ENCODE measurements around the gene UBTD2. TPM values are rescaled to one million over a fixed set of nuclear protein-coding genes. Genes with fewer than 3 reads are reported as not detected.

Gene UBTD2
- total RNA-seq, 1 experiment from 2014 or later = 42.6 TPM

DNA sequence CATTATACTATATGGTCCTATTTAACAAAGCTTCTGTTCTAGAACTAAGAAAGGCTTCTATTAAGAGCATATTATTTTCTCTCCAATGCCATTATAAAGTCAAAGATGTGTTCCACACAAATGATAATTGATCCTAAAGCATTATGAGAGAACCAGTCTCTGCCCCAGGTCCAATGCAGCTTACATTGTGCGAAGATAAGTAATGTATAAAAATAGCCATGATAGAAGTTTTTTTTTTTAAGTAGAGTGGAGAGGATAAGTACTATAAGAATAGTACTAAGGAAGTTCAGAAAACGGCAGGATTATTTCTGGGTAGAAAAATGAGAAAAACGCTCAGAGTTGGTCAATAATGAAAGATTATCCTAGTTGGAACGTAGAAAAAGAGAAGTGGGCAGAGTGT, 15.6 kb downstream of the UBTD2 start:
- H3K9me3 ChIP-seq (ENCODE audit: control insufficient read depth, low read depth, low read length) = no peaks in the 10 kb centered on the region
- no peak overlapping the region for H4K5ac ChIP-seq (ENCODE audit: insufficient read length, low read depth, low read length)
- H3K4ac ChIP-seq (ENCODE audit: low read depth, low read length) = no peak overlapping the region
- Mint-ChIP-seq H3K27me3 (ENCODE audit: low read depth) (no peaks in the 10 kb centered on the region), H3K36me3 (ENCODE audit: insufficient read depth in 1 of 3, low read depth in 3 of 3) (peaks cover 8 to 18% (median 10%) of the 10 kb centered on the region in 3 experiments; a peak in 5 of 7 replicates), H3K9me3 (no peaks in the 10 kb centered on the region), H3K27ac (peak overlapping the region in 1 of 3 experiments; percentile 30; a peak in 1 of 7 replicates), H3K4me3 (no peak overlapping the region), H3K4me1 (peaks cover 13 to 31% of the 10 kb centered on the region in 2 experiments)
- WGBS (ENCODE audit: extremely low coverage, insufficient read length, low lambda C conversion rate) = 100% methylated on average over 1 of the region's 4 CpGs
- no peak for DNase-seq
- H4K91ac ChIP-seq (ENCODE audit: insufficient read length, low read depth, low read length) = no peak overlapping the region
- H2BK12ac ChIP-seq (ENCODE audit: insufficient read length, low read depth, low read length) = no peak overlapping the region
- H3K23ac ChIP-seq (ENCODE audit: insufficient read length, low read depth, low read length) = no peak overlapping the region
- no peak overlapping the region for H2AK5ac ChIP-seq (ENCODE audit: insufficient read length, low read length)
- TF ChIP-seq, protein P1, sequence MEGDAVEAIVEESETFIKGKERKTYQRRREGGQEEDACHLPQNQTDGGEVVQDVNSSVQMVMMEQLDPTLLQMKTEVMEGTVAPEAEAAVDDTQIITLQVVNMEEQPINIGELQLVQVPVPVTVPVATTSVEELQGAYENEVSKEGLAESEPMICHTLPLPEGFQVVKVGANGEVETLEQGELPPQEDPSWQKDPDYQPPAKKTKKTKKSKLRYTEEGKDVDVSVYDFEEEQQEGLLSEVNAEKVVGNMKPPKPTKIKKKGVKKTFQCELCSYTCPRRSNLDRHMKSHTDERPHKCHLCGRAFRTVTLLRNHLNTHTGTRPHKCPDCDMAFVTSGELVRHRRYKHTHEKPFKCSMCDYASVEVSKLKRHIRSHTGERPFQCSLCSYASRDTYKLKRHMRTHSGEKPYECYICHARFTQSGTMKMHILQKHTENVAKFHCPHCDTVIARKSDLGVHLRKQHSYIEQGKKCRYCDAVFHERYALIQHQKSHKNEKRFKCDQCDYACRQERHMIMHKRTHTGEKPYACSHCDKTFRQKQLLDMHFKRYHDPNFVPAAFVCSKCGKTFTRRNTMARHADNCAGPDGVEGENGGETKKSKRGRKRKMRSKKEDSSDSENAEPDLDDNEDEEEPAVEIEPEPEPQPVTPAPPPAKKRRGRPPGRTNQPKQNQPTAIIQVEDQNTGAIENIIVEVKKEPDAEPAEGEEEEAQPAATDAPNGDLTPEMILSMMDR (conservative IDR thresholded peaks at IDR 0.05) = no peak
- no peak overlapping the region for H3K4me2 ChIP-seq (ENCODE audit: insufficient read depth, insufficient read length, low read length)
- peaks cover 5% of the 10 kb centered on the region; the same call in 1 of the 2 replicates for H3K4me1 ChIP-seq (ENCODE audit: insufficient read depth, low read length)
- H3K9ac ChIP-seq (ENCODE audit: extremely low read depth, insufficient read length, low read length) = no peak overlapping the region
- H4K8ac ChIP-seq (replicated peaks; ENCODE audit: insufficient read length, low read depth, low read length) = no peak overlapping the region
- no peak overlapping the region for H2BK120ac ChIP-seq (ENCODE audit: low read depth, low read length, poor library complexity, severe bottlenecking)
- no peaks in the 10 kb centered on the region for H3K27me3 ChIP-seq (ENCODE audit: insufficient read depth, low read length)
- H3T11ph ChIP-seq (ENCODE audit: low read length) = no peak overlapping the region
- no peaks in the 10 kb centered on the region for H3K23me2 ChIP-seq (ENCODE audit: insufficient read length, low read depth, low read length, poor library complexity, severe bottlenecking)
- no peak overlapping the region for H2BK15ac ChIP-seq (ENCODE audit: low read depth, low read length)
- no peak overlapping the region for H2BK5ac ChIP-seq (ENCODE audit: insufficient read length, low read length)
- no peak overlapping the region for H3K27ac ChIP-seq (ENCODE audit: insufficient read length, low read depth, low read length)
- no peak overlapping the region for H3K14ac ChIP-seq (ENCODE audit: insufficient read depth, low read length)
- H3K18ac ChIP-seq (ENCODE audit: insufficient read length, low read depth, low read length) = no peak overlapping the region
- peaks cover 23% of the 10 kb centered on the region for H3K79me2 ChIP-seq (ENCODE audit: insufficient read depth, low read length)
- H3K79me1 ChIP-seq (ENCODE audit: insufficient read depth, low read depth, low read length, poor library complexity, severe bottlenecking) = peaks cover 16% of the 10 kb centered on the region
- no peak overlapping the region for H3K56ac ChIP-seq (ENCODE audit: insufficient read length, low read depth, low read length)
- no peaks in the 10 kb centered on the region for H4K20me1 ChIP-seq (ENCODE audit: control insufficient read depth, insufficient read depth, insufficient read length)
- no peak overlapping the region for H2BK20ac ChIP-seq (ENCODE audit: low read depth, low read length, poor library complexity, severe bottlenecking)
- H2AFZ ChIP-seq (ENCODE audit: low read length) = no peak overlapping the region
